Subcutaneous adipose tissue (tissue), 4 donors: Measurements from ENCODE around the gene CDC42EP4. TPM values are rescaled to one million over a fixed set of nuclear protein-coding genes. Genes with fewer than 3 reads are reported as not detected.

Source experiments
- total RNA-seq, 4 donors: library from RNA; depleted of rRNA; stranded (reverse); fragments of >200 nt; gene quantifications; one replicate each; pipeline ENCODE4 v1.1.0, GENCODE V29; 2016
- TF ChIP-seq, protein P1 (sequence below): fragments of 450-650 bp; IDR thresholded peaks from one replicate; pipeline ENCODE4 v1.5.1; 2016; ENCODE audit warnings: low read depth, mild to moderate bottlenecking, control low read depth, antibody characterized with exemption, moderate library complexity

CDC42EP4 gene
- total RNA-seq, 4 donors from 2014 or later = 39.9 to 200 (median 75.4) TPM

DNA sequence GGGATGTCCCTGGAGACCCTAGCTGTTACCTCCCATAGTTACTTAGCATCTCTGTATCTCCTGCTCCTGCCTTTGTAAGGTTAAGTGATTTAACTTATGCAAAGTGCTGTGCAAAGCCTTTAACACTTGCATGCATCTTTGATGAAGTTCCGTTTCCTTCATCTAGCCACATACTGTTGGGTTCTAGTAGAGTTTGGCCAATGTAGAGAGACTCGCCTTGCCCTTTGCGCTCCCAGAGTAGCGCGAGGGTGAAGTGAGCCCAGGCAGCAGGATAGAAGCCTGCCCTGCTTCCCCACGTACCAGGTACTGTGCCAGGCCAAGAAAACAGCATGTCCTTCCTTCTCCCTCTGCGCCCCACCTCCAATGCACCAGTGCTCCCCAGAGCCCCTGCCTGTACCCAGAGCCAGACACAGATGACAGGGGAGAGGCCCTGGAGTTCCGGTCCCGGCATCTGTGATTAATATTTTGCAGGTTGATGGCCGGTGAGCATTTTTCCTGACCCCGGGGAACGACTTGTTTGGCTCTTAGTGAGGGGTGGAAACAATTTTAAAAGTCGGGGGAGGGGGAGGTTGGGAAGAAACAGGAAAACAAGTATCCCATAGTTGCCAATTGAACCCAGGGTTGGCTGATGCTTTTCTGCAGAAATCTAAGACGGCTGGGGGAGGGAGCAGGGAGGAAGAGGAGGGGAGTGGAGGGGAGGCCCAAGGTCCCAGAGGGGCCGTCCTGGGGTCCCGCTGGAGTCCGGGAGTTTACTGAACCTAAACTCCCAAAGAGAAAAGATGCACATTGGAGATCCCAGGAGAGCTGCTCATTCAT is 13.1 kb upstream of the CDC42EP4 start:
- TF ChIP-seq, protein P1, sequence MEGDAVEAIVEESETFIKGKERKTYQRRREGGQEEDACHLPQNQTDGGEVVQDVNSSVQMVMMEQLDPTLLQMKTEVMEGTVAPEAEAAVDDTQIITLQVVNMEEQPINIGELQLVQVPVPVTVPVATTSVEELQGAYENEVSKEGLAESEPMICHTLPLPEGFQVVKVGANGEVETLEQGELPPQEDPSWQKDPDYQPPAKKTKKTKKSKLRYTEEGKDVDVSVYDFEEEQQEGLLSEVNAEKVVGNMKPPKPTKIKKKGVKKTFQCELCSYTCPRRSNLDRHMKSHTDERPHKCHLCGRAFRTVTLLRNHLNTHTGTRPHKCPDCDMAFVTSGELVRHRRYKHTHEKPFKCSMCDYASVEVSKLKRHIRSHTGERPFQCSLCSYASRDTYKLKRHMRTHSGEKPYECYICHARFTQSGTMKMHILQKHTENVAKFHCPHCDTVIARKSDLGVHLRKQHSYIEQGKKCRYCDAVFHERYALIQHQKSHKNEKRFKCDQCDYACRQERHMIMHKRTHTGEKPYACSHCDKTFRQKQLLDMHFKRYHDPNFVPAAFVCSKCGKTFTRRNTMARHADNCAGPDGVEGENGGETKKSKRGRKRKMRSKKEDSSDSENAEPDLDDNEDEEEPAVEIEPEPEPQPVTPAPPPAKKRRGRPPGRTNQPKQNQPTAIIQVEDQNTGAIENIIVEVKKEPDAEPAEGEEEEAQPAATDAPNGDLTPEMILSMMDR = no peak

DNA sequence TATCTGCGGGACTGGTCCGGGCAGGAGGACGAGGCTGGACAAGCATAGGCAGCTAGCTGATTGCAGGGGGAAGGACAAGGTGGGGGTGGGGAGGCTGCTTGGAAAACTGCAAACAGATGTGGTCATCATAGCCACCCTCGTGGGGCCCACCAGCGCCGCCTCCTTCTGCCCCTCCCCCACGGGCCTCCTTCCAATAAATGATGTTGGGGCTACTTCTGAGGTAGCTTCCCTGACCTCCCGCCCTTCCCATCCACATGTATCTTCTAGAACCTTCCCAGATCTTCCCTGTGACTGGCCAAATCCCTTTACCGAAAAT is 12.3 kb upstream of the CDC42EP4 start:
- TF ChIP-seq, protein P1 = no peak

DNA sequence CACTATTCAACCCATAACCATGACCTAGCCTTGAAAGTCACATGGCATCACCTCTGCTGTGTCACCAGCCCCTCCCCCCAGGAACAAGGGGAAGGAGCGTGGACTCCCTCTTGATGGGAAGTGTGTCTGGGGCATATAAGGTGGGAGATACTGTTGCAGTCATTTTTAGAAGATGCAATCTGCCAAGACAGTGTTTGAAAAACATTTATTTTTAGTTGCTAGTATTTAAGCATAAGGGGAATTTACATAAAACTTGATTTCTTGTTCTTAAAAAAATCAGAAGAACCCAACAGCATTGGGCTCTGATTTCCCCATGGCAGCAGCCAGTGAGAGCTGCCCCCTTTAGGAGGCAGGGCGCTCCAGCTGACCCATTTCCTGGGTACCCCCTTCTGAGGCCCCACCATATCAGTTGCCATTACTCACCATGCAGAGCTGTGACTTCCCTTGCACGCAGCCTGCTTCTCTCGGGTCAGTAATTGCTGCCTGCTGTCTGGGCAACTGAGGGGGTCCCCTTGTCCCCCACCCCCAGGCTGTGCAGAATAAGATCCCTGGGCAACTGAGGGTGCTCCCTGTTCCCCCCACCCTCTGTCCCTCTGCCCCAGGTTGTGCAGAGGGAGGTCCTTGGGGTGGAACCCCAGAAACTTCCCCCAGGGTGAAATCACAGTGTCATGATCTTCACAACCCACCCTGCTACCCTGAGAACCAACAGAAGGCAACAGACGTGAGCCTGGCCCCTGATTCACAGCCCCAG is 11.8 kb upstream of the CDC42EP4 start:
- TF ChIP-seq, protein P1 = no peak

DNA sequence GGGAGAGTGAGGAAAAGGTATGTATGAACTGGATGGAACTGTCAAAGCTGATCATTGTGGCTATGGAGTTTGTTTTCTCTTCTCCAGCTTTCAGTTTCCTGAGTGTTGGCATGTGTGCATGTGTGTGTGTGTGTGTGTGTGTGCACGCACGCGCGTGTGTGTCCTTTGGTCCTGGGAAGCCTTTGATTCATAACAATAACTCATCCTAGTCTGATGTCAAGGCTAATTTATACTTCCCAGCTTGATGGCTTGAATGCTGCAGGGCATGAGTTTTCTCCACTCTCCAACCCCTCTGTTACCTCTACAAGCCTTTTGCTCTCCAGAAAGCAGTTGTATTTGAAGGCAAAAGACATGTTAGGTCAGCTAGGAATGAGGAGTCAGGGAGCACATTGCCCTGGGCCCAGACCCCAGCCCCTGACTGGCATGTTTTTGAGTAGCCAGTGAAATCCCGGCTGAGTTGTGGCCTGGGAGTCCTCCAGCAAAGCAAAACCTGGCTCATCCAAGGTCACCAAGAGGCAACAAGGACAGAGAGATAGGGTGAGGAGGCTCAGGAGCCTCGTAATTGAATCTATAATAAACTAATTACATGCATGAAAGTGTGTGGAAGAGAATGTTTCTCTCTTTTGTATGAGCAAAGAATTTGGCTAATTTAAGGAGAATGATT is 8.9 kb upstream of the CDC42EP4 start:
- TF ChIP-seq, protein P1 = no peak

DNA sequence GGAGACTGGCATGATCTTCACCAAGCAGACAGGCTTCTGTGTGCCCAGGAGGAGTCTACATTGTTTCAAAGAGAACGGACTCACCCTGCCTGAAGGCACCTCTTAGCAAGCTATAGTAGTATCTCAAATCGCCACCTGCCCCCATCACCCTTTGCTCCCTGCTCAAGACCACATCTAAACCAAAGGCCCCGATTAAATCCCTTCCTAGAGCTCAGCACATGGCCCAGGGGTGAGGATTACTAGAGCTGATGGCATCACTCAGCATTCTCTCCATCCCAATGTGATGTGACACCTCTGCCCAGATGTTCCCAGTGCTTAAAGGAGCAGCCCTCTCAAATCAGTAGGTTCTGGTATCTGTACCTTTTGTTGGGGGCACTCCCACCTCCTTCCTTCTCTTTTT is 8.0 kb upstream of the CDC42EP4 start:
- TF ChIP-seq, protein P1 = no peak

DNA sequence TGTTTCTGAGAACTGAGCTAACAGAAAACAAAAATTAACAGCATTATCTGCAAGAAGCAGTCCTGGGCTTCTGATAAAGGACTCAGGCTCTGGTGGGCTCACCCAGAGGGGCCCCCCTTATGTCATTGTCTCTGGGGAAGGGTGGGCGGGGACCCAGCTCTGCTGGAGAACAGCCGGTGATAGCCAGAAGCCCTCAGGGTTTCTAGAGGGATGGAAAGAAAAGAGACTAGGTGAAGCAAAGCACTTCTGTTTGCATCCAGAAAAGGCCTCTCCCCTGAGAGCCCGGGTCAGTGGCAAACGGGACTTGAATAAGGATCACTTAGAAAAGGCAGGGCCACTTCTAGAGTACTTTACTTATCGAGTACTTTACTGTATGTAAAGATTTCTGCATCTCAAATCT is 7.0 kb upstream of the CDC42EP4 start:
- TF ChIP-seq, protein P1 = no peak

DNA sequence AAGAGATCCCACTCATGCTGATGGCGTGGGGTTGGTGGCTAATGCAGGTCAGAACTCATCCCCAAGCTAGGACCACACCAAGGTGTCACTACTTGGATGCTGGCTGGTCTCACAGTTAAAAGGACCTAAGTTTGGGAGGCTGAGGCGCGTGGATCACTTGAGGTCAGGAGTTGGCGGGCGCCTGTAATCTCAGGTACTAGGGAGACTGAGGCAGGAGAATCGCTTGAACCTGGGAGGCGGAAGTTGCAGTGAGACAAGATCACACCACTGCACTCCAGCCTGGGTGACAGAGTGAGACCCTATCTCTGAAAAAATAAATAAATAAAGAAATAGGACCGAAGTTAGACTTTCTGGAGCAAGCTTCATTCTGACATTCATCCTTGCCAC is 6.6 kb upstream of the CDC42EP4 start:
- TF ChIP-seq, protein P1 = no peak
